T-helper 2 cell treated with Interferon-gamma antibody and Interleukin-4, amounts not matched to agents 5 μg/mL and 100 μg/mL, for 36 hours (primary cell): ENCODE data around the gene ADGRL3.

Experiments used
- DNase-seq: peaks from one replicate; pipeline ENCODE4 v3.0.0; 2021; ENCODE audit warnings: low spot score
- H3K27ac Mint-ChIP-seq: one replicate; pipeline ENCODE4 v1.8.0; 2021; ENCODE audit warnings: mild to moderate bottlenecking, mixed read lengths
- H3K27me3 Mint-ChIP-seq: one replicate; pipeline ENCODE4 v1.8.0; 2021; ENCODE audit warnings: low read depth, mixed read lengths
- H3K36me3 Mint-ChIP-seq: one replicate; pipeline ENCODE4 v1.8.0; 2021; ENCODE audit warnings: low read depth, mixed read lengths
- H3K4me1 Mint-ChIP-seq: one replicate; pipeline ENCODE4 v1.8.0; 2021; ENCODE audit warnings: low read depth, mixed read lengths
- H3K4me3 Mint-ChIP-seq: one replicate; pipeline ENCODE4 v1.8.0; 2022; ENCODE audit warnings: mild to moderate bottlenecking, moderate library complexity, mixed read lengths
- H3K9me3 Mint-ChIP-seq: one replicate; pipeline ENCODE4 v1.8.0; 2021; ENCODE audit warnings: mixed read lengths

Gene ADGRL3

GRCh38 chr4:61200187-61200915 is at the start of gene ADGRL3:
Gene ADGRL3, plus strand, starts transcription at chr4:61200326.
- H3K4me3 Mint-ChIP-seq = no peak within 1 kb of the TSS
- no peak for DNase-seq
- H3K27me3 Mint-ChIP-seq = peaks cover 50% of the 10 kb centered on the region
- H3K27ac Mint-ChIP-seq = no peak within 1 kb of the TSS
- peaks cover 1% of the 10 kb centered on the region for H3K4me1 Mint-ChIP-seq
- no peaks in the 10 kb centered on the region for H3K9me3 Mint-ChIP-seq
- H3K36me3 Mint-ChIP-seq = no peaks in the 10 kb centered on the region

GRCh38 chr4:61152433-61152832 is 47.7 kb upstream of the ADGRL3 start:
- Mint-ChIP-seq H3K27ac (no peak overlapping the region), H3K9me3 (peaks cover 4% of the 10 kb centered on the region), H3K4me3 (no peak overlapping the region), H3K36me3 (no peaks in the 10 kb centered on the region), H3K27me3 (no peaks in the 10 kb centered on the region), H3K4me1 (no peaks in the 10 kb centered on the region)
- no peak for DNase-seq

GRCh38 chr4:61160478-61160877 is 39.6 kb upstream of the ADGRL3 start:
- DNase-seq = no peak
- Mint-ChIP-seq H3K27me3 (no peaks in the 10 kb centered on the region), H3K4me3 (no peak overlapping the region), H3K4me1 (no peaks in the 10 kb centered on the region), H3K9me3 (peaks cover 4% of the 10 kb centered on the region), H3K36me3 (no peaks in the 10 kb centered on the region), H3K27ac (no peak overlapping the region)

- no peak overlapping the region for H3K27ac Mint-ChIP-seq
- H3K4me3 Mint-ChIP-seq = no peak overlapping the region
- H3K9me3 Mint-ChIP-seq = peaks cover 4% of the 10 kb centered on the region
- no peaks in the 10 kb centered on the region for H3K27me3 Mint-ChIP-seq
- no peak for DNase-seq
- no peaks in the 10 kb centered on the region for H3K4me1 Mint-ChIP-seq
- no peaks in the 10 kb centered on the region for H3K36me3 Mint-ChIP-seq
Measured at GRCh38 chr4:61162116-61162515, 38.0 kb upstream of the ADGRL3 start.

GRCh38 chr4:61173799-61174198 is 26.3 kb upstream of the ADGRL3 start:
- Mint-ChIP-seq H3K36me3 (no peaks in the 10 kb centered on the region), H3K4me3 (no peak overlapping the region), H3K27ac (no peak overlapping the region), H3K27me3 (no peaks in the 10 kb centered on the region), H3K9me3 (peaks cover 4% of the 10 kb centered on the region), H3K4me1 (no peaks in the 10 kb centered on the region)
- no peak for DNase-seq

GRCh38 chr4:61175495-61175894 is 24.6 kb upstream of the ADGRL3 start:
- no peak for DNase-seq
- Mint-ChIP-seq H3K27me3 (no peaks in the 10 kb centered on the region), H3K4me1 (no peaks in the 10 kb centered on the region), H3K9me3 (no peaks in the 10 kb centered on the region), H3K4me3 (no peak overlapping the region), H3K36me3 (no peaks in the 10 kb centered on the region), H3K27ac (no peak overlapping the region)

- Mint-ChIP-seq H3K9me3 (peaks cover 2% of the 10 kb centered on the region), H3K4me1 (no peaks in the 10 kb centered on the region), H3K27ac (no peak overlapping the region), H3K4me3 (no peak overlapping the region), H3K36me3 (no peaks in the 10 kb centered on the region), H3K27me3 (no peaks in the 10 kb centered on the region)
- no peak for DNase-seq
Measured at GRCh38 chr4:61177367-61177766, 22.8 kb upstream of the ADGRL3 start.

- Mint-ChIP-seq H3K36me3 (no peaks in the 10 kb centered on the region), H3K9me3 (peaks cover 7% of the 10 kb centered on the region), H3K27ac (no peak overlapping the region), H3K27me3 (no peaks in the 10 kb centered on the region), H3K4me3 (no peak overlapping the region), H3K4me1 (no peaks in the 10 kb centered on the region)
- no peak for DNase-seq
Measured at GRCh38 chr4:61180405-61180804, 19.7 kb upstream of the ADGRL3 start.

- no peaks in the 10 kb centered on the region for H3K36me3 Mint-ChIP-seq
- no peaks in the 10 kb centered on the region for H3K27me3 Mint-ChIP-seq
- no peak overlapping the region for H3K4me3 Mint-ChIP-seq
- no peak overlapping the region for H3K27ac Mint-ChIP-seq
- H3K4me1 Mint-ChIP-seq = no peaks in the 10 kb centered on the region
- peaks cover 7% of the 10 kb centered on the region for H3K9me3 Mint-ChIP-seq
- DNase-seq = no peak
Measured at GRCh38 chr4:61182915-61183314, 17.2 kb upstream of the ADGRL3 start.

GRCh38 chr4:61185288-61185687 is 14.8 kb upstream of the ADGRL3 start:
- no peaks in the 10 kb centered on the region for H3K27me3 Mint-ChIP-seq
- peaks cover 12% of the 10 kb centered on the region for H3K9me3 Mint-ChIP-seq
- no peak overlapping the region for H3K4me3 Mint-ChIP-seq
- H3K27ac Mint-ChIP-seq = no peak overlapping the region
- H3K36me3 Mint-ChIP-seq = no peaks in the 10 kb centered on the region
- DNase-seq = no peak
- no peaks in the 10 kb centered on the region for H3K4me1 Mint-ChIP-seq

GRCh38 chr4:61192392-61192791 is 7.7 kb upstream of the ADGRL3 start:
- DNase-seq = no peak
- H3K27ac Mint-ChIP-seq = no peak overlapping the region
- no peaks in the 10 kb centered on the region for H3K4me1 Mint-ChIP-seq
- H3K4me3 Mint-ChIP-seq = no peak overlapping the region
- H3K27me3 Mint-ChIP-seq = no peaks in the 10 kb centered on the region
- H3K36me3 Mint-ChIP-seq = no peaks in the 10 kb centered on the region
- peaks cover 8% of the 10 kb centered on the region for H3K9me3 Mint-ChIP-seq

GRCh38 chr4:61193863-61194262 is 6.3 kb upstream of the ADGRL3 start:
- peaks cover 3% of the 10 kb centered on the region for H3K27me3 Mint-ChIP-seq
- no peak for DNase-seq
- H3K27ac Mint-ChIP-seq = no peak overlapping the region
- peaks cover 6% of the 10 kb centered on the region for H3K9me3 Mint-ChIP-seq
- no peaks in the 10 kb centered on the region for H3K4me1 Mint-ChIP-seq
- no peak overlapping the region for H3K4me3 Mint-ChIP-seq
- H3K36me3 Mint-ChIP-seq = no peaks in the 10 kb centered on the region

- peaks cover 10% of the 10 kb centered on the region for H3K27me3 Mint-ChIP-seq
- no peak for DNase-seq
- no peaks in the 10 kb centered on the region for H3K36me3 Mint-ChIP-seq
- peaks cover 3% of the 10 kb centered on the region for H3K9me3 Mint-ChIP-seq
- no peak overlapping the region for H3K27ac Mint-ChIP-seq
- no peak overlapping the region for H3K4me3 Mint-ChIP-seq
- no peaks in the 10 kb centered on the region for H3K4me1 Mint-ChIP-seq
Measured at GRCh38 chr4:61194571-61194970, 5.6 kb upstream of the ADGRL3 start.

- Mint-ChIP-seq H3K27me3 (peaks cover 14% of the 10 kb centered on the region), H3K4me3 (no peak overlapping the region), H3K27ac (no peak overlapping the region), H3K9me3 (peaks cover 3% of the 10 kb centered on the region), H3K36me3 (no peaks in the 10 kb centered on the region), H3K4me1 (no peaks in the 10 kb centered on the region)
- no peak for DNase-seq
Measured at GRCh38 chr4:61195101-61195500, 5.0 kb upstream of the ADGRL3 start.

- no peak overlapping the region for H3K27ac Mint-ChIP-seq
- no peak overlapping the region for H3K4me3 Mint-ChIP-seq
- peaks cover 2% of the 10 kb centered on the region for H3K9me3 Mint-ChIP-seq
- H3K36me3 Mint-ChIP-seq = no peaks in the 10 kb centered on the region
- peaks cover 42% of the 10 kb centered on the region for H3K27me3 Mint-ChIP-seq
- peaks cover 1% of the 10 kb centered on the region for H3K4me1 Mint-ChIP-seq
- no peak for DNase-seq
Measured at GRCh38 chr4:61198686-61199085, 1.4 kb upstream of the ADGRL3 start.
